K562 (cell line): ENCODE results near the gene THOP1. TPM values are rescaled to one million over a fixed set of nuclear protein-coding genes. Genes with fewer than 3 reads are reported as not detected.
A peak's percentile ranks its signal among the peaks of the same experiment; 100 is the strongest.

Experiments
- CBFA2T3 ChIP-seq: fragments of 450-650 bp; IDR thresholded peaks from 2 replicates; pipeline ENCODE4 v1.6.1; 2017
- DIDO1 ChIP-seq: fragments of 450-650 bp; IDR thresholded peaks from 2 replicates; pipeline ENCODE4 v1.6.1; 2016; ENCODE audit warnings: low read depth, missing biosample characterization, missing genetic modification characterization
- HMG20A ChIP-seq: fragments of 450-650 bp; formaldehyde crosslinking; conservative IDR thresholded peaks from 2 replicates; pipeline ENCODE4 v1.4.0; 2020; ENCODE audit warnings: mild to moderate bottlenecking, mixed read lengths
- MAFK ChIP-seq: IDR thresholded peaks from 2 replicates; pipeline ENCODE4 v1.6.1; 2011; ENCODE audit warnings: low read length, improper control_type of control experiment
- MEF2D ChIP-seq: conservative IDR thresholded peaks from 2 replicates; pipeline ENCODE4 v1.6.1; 2016; ENCODE audit warnings: low read depth, missing genetic modification characterization, missing compliant biosample characterization
- NCOA4 ChIP-seq: fragments of 450-650 bp; IDR thresholded peaks from 2 replicates; pipeline ENCODE4 v1.6.1; 2018; ENCODE audit warnings: mild to moderate bottlenecking; ENCODE audit not compliant: partially characterized antibody
- NFE2L1 ChIP-seq: fragments of 450-650 bp; IDR thresholded peaks from 2 replicates; pipeline ENCODE4 v1.6.1; 2016; ENCODE audit warnings: missing genetic modification characterization, low read depth, mild to moderate bottlenecking, missing compliant biosample characterization, moderate library complexity, borderline replicate concordance
- NFIX ChIP-seq: fragments of 250-450 bp; sonication (Bioruptor Pico); IDR thresholded peaks from 2 replicates; pipeline ENCODE4 v1.4.0; 2020; ENCODE audit warnings: low read depth, mild to moderate bottlenecking, moderate library complexity
- PHTF2 ChIP-seq: fragments of 250-450 bp; sonication (Bioruptor Pico); IDR thresholded peaks from 2 replicates; pipeline ENCODE4 v1.5.0; 2021; ENCODE audit warnings: mild to moderate bottlenecking
- SRSF1 ChIP-seq: fragments of 200-400 bp; formaldehyde crosslinking; IDR thresholded peaks from 2 replicates; pipeline ENCODE4 v1.6.1; 2017; ENCODE audit warnings: mild to moderate bottlenecking, low read depth, low read length, moderate library complexity
- STAT5A ChIP-seq: IDR thresholded peaks from 2 replicates; pipeline ENCODE4 v1.6.1; 2012; ENCODE audit warnings: low read length, inconsistent platforms, borderline replicate concordance
- SUPT5H ChIP-seq: fragments of 450-650 bp; IDR thresholded peaks from 2 replicates; pipeline ENCODE4 v1.6.1; 2016
- TAF1 ChIP-seq: IDR thresholded peaks from 2 replicates; pipeline ENCODE4 v1.6.1; 2011; ENCODE audit warnings: mild to moderate bottlenecking, low read length, moderate library complexity; ENCODE audit not compliant: insufficient read depth, control insufficient read depth, severe bottlenecking; ENCODE audit errors: extremely low read depth
- ZNF124 ChIP-seq: sonication (generic); formaldehyde crosslinking; IDR thresholded peaks from 2 replicates; pipeline ENCODE4 v1.8.1; 2022; ENCODE audit warnings: missing genetic modification reagents
- ZNF253 ChIP-seq: fragments of 250-450 bp; sonication (Bioruptor Pico); conservative IDR thresholded peaks from 2 replicates; pipeline ENCODE4 v1.6.1; 2021; ENCODE audit warnings: mild to moderate bottlenecking
- ZNF311 ChIP-seq: fragments of 250-450 bp; sonication (Bioruptor Pico); IDR thresholded peaks from 2 replicates; pipeline ENCODE4 v1.4.0; 2020; ENCODE audit warnings: mild to moderate bottlenecking, moderate library complexity
- ZNF431 ChIP-seq: sonication (generic); formaldehyde crosslinking; IDR thresholded peaks from 2 replicates; pipeline ENCODE4 v1.8.0; 2022; ENCODE audit warnings: mild to moderate bottlenecking, missing genetic modification reagents
- ZNF449 ChIP-seq: fragments of 250-450 bp; sonication (Bioruptor Pico); IDR thresholded peaks from 2 replicates; pipeline ENCODE4 v1.8.0; 2022; ENCODE audit warnings: moderate library complexity, mild to moderate bottlenecking, inconsistent platforms
- ZNF507 ChIP-seq: conservative IDR thresholded peaks from 2 replicates; pipeline ENCODE4 v1.6.1; 2017; ENCODE audit warnings: missing genetic modification characterization, missing compliant biosample characterization
- ZNF695 ChIP-seq: fragments of 450-650 bp; formaldehyde crosslinking; IDR thresholded peaks from 2 replicates; pipeline ENCODE4 v1.4.0; 2020; ENCODE audit warnings: mild to moderate bottlenecking, moderate library complexity
- polyA plus RNA-seq, 8 experiments: library from polyadenylated mRNA; depleted of rRNA in 4 of 8; stranded (reverse) in 5 of 8; unstranded in 3 of 8; fragments of >200 nt; fragmentation: Nextera tagmentation in 2 of 8; fragmentation: Illumina TruSeq in 1 of 8; extraction: Ambion mirVana in 2 of 8; extraction: Trizol in 1 of 8; gene quantifications; 2 replicates each; pipeline versions ENCODE4 v1.2.1 to v1.2.3, GENCODE V29; 2011 to 2014; ENCODE audit warnings: inconsistent platforms in 1 of 8, missing spikeins in 1 of 8
- total RNA-seq, 7 experiments: library from RNA; depleted of rRNA in 6 of 7; stranded (reverse); fragments of >200 nt in 6 of 7; fragmentation: Illumina TruSeq in 2 of 7; extraction: Trizol in 2 of 7; gene quantifications; 2 replicates each; pipeline versions ENCODE4 v1.2.1 to v1.2.3, GENCODE V29; 2011 to 2021; ENCODE audit warnings: low replicate concordance in 1 of 7
- TF ChIP-seq, protein P1 (sequence below): fragments of 450-650 bp; IDR thresholded peaks from 2 replicates; pipeline ENCODE4 v1.6.1; 2014; ENCODE audit warnings: low read depth, mild to moderate bottlenecking, moderate library complexity, borderline replicate concordance
- TF ChIP-seq, protein P2 (sequence below): sonication (generic); formaldehyde crosslinking; IDR thresholded peaks from 2 replicates; pipeline ENCODE4 v1.9.0; 2022; ENCODE audit warnings: mild to moderate bottlenecking, missing genetic modification reagents
- TF ChIP-seq, protein P3 (sequence below), 3 experiments: fragments of 200-800 bp in 1 of 3; sonication (Bioruptor generic) in 1 of 3; sonication (generic) in 1 of 3; formaldehyde crosslinking in 1 of 3; IDR thresholded peaks; 2 replicates each; pipeline versions ENCODE4 v1.6.1 to v1.8.0; 2016 to 2022; ENCODE audit warnings: mild to moderate bottlenecking in 2 of 3, missing compliant biosample characterization in 2 of 3, missing genetic modification characterization in 2 of 3, missing genetic modification reagents in 1 of 3
- TF ChIP-seq, protein P4 (sequence below): fragments of 450-650 bp; IDR thresholded peaks from 2 replicates; pipeline ENCODE4 v1.6.1; 2016; ENCODE audit warnings: missing biosample characterization, missing genetic modification characterization

THOP1 gene
- total and polyA plus RNA-seq, 9 of the 15 experiments (the other 6 are each of a cell fraction or from before 2014, with no cell fraction given) = 1.3 to 255 (median 96.1) TPM

DNA sequence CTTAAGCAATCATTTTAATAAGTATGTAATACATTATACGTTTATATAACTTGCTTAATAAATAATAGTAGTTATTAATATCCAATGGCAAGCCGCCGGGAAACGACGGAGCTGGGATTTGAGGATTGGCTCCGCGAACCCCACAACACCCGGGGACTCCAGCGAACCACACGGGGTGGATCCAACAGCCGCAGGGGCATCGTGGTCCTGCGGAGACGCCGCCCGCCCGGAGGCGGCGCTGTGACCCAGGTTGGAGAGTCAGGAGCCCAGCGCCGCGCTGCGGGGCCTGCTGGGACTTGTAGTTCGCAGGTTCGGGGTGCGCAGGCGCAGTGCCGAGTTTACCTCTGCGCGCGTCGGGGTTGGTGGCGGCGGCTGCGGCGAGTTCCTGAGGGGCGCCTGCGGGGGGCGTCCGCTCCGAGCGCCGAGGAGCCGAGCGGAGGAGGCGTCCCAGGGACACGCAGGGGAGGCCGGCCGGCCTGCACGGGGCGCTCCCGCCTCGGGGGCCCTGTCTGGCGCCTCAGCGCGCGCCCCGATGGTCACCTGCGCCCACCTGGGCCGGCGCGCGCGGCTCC, 34.3 kb downstream of the THOP1 start, which contains the start of gene ZNF554 (continued):
- TF ChIP-seq, protein P1, sequence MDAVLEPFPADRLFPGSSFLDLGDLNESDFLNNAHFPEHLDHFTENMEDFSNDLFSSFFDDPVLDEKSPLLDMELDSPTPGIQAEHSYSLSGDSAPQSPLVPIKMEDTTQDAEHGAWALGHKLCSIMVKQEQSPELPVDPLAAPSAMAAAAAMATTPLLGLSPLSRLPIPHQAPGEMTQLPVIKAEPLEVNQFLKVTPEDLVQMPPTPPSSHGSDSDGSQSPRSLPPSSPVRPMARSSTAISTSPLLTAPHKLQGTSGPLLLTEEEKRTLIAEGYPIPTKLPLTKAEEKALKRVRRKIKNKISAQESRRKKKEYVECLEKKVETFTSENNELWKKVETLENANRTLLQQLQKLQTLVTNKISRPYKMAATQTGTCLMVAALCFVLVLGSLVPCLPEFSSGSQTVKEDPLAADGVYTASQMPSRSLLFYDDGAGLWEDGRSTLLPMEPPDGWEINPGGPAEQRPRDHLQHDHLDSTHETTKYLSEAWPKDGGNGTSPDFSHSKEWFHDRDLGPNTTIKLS = peak; percentile 96
- no peak for TF ChIP-seq ZNF124 (CRISPR knock-in tag)
- no peak; the same call in 1 of the 2 replicates for TF ChIP-seq CBFA2T3
- no peak for TF ChIP-seq SRSF1
- peak; percentile 44; the same call in 1 of the 2 replicates for TF ChIP-seq DIDO1 (tag)
- no peak; the same call in 1 of the 2 replicates for TF ChIP-seq SUPT5H
- no peak for TF ChIP-seq NFE2L1 (tag)
- TF ChIP-seq PHTF2 (CRISPR knock-in tag) = no peak
- no peak for TF ChIP-seq MAFK
- no peak for TF ChIP-seq ZNF311 (CRISPR knock-in tag)
- peak; percentile 66; the same call in 1 of the 2 replicates for TF ChIP-seq ZNF431 (CRISPR knock-in tag)
- no peak for TF ChIP-seq ZNF253
- peak; percentile 44; the same call in 1 of the 2 replicates for TF ChIP-seq STAT5A
- TF ChIP-seq, protein P2, sequence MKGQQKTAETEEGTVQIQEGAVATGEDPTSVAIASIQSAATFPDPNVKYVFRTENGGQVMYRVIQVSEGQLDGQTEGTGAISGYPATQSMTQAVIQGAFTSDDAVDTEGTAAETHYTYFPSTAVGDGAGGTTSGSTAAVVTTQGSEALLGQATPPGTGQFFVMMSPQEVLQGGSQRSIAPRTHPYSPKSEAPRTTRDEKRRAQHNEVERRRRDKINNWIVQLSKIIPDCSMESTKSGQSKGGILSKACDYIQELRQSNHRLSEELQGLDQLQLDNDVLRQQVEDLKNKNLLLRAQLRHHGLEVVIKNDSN (CRISPR knock-in tag) = peak; percentile 60; the same call in 1 of the 2 replicates
- no peak for TF ChIP-seq NCOA4
- no peak for TF ChIP-seq ZNF695 (CRISPR knock-in tag)
- TF ChIP-seq HMG20A = no peak
- no peak for TF ChIP-seq ZNF507 (tag)
- TF ChIP-seq NFIX = no peak
- TF ChIP-seq, protein P3, sequence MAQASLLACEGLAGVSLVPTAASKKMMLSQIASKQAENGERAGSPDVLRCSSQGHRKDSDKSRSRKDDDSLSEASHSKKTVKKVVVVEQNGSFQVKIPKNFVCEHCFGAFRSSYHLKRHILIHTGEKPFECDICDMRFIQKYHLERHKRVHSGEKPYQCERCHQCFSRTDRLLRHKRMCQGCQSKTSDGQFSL (CRISPR knock-in tag; IDR thresholded peaks at IDR 0.05) = no peak
- TF ChIP-seq, protein P3 (tag; IDR thresholded peaks at IDR 0.05) = no peak
- TF ChIP-seq TAF1 = peak; percentile 64
- TF ChIP-seq ZNF449 (CRISPR knock-in tag) = no peak
- no peak for TF ChIP-seq MEF2D
- TF ChIP-seq, protein P4, sequence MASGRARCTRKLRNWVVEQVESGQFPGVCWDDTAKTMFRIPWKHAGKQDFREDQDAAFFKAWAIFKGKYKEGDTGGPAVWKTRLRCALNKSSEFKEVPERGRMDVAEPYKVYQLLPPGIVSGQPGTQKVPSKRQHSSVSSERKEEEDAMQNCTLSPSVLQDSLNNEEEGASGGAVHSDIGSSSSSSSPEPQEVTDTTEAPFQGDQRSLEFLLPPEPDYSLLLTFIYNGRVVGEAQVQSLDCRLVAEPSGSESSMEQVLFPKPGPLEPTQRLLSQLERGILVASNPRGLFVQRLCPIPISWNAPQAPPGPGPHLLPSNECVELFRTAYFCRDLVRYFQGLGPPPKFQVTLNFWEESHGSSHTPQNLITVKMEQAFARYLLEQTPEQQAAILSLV (tag) = no peak
